AG09309 (cell line): ENCODE measurements around the gene TMEM163.

Source experiments
- DNase-seq: peaks from one replicate; pipeline ENCODE4 v3.0.0-alpha.2; 2010; ENCODE audit warnings: low read depth
- H3K4me3 ChIP-seq: 2 replicates; pipeline ENCODE4 v1.5.1; 2011; ENCODE audit warnings: mild to moderate bottlenecking, low read depth, low read length, moderate library complexity; ENCODE audit not compliant: control insufficient read depth
- TF ChIP-seq, protein P1 (sequence below): IDR thresholded peaks from 2 replicates; pipeline ENCODE4 v1.5.1; 2011; ENCODE audit warnings: mild to moderate bottlenecking, low read depth, low read length, inconsistent platforms; ENCODE audit not compliant: insufficient read depth, control insufficient read depth; ENCODE audit errors: missing control alignments

Gene TMEM163

DNA sequence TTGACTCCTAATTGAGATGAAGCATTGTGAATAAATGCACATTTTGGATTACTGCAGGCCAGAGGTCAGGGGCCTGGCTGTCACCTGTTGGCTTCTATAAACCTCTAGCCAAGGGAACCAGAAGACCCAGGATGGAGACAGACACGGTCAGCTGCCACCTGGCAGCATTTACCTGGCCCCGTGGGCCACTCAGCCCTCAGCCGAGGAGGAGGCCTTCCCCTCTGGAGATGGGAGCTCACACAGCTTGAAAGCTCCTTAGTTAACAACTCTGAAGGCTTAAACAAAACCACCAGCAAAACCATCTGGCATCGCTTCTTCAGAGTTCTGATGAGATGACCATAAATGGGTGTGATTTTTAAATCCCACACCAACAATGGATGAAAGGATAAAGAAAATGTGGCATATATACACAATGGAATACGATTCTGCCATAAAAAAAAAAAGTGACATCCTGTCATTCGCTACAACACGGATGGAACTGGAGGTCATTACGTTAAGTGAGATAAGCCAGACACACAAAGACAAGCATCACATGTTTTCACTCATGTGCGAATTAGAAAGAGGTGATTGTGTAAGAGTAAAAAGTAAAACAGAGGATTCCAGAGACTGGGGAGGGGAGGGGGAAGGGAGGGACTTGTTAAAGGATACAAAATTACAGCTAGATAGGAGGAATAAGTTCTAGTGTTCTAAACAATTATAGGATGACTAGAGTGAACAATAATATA lies 218.4 kb downstream of the TMEM163 start:
- TF ChIP-seq, protein P1, sequence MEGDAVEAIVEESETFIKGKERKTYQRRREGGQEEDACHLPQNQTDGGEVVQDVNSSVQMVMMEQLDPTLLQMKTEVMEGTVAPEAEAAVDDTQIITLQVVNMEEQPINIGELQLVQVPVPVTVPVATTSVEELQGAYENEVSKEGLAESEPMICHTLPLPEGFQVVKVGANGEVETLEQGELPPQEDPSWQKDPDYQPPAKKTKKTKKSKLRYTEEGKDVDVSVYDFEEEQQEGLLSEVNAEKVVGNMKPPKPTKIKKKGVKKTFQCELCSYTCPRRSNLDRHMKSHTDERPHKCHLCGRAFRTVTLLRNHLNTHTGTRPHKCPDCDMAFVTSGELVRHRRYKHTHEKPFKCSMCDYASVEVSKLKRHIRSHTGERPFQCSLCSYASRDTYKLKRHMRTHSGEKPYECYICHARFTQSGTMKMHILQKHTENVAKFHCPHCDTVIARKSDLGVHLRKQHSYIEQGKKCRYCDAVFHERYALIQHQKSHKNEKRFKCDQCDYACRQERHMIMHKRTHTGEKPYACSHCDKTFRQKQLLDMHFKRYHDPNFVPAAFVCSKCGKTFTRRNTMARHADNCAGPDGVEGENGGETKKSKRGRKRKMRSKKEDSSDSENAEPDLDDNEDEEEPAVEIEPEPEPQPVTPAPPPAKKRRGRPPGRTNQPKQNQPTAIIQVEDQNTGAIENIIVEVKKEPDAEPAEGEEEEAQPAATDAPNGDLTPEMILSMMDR = no peak
- DNase-seq = no peak
- no peak overlapping the region for H3K4me3 ChIP-seq

DNA sequence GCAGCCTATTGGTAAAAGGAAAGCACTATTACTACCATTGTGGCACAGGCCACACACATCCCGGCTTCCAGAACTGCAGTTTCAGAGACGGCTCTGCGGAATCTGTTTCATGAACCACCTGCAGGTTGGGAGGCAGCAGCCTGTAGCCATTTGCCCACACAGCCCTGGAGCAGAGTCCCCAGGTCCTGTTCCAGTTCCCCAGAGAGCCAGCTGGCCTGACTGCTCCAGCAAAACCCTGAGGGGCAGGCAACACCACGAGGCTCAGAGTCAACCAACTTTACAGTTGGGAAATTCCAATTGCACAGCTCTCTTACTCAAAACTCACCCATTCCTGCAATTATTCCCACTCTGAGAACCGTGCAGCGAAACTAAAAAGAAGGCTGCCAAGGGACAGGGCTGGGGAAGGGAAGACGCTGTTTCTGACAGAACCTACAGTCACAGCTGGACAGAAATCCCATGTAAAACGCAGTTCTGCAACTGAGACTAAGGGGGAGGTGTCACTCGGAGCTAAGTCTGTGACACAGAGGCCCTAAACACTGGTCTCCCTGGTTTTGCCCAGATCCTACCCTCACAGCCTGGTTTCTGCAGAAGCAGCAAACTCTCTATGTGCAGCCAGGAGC lies 219.4 kb downstream of the TMEM163 start:
- no peak for DNase-seq
- H3K4me3 ChIP-seq = no peak overlapping the region
- TF ChIP-seq, protein P1 = no peak

DNA sequence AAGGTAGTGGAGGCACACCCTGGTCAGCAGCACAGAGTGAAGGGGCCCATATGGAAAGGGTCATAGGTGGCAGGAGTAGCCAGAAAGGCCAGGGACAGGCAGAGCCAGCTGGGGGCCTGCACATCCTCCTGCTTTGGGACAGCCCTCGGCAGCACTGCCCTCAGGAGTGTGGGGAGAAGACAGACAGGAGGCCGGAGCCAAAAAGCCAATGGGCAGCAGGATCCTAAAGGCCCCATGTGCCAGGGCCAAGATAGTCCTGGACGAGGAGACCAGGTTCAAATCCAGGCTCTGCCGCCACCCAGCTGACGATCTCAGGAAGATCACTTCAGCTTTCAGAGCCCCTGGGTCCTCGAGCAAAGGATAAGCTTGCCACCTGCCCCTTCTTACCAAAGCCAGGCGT lies 220.1 kb downstream of the TMEM163 start:
- no peak overlapping the region for H3K4me3 ChIP-seq
- TF ChIP-seq, protein P1 = no peak
- no peak for DNase-seq

DNA sequence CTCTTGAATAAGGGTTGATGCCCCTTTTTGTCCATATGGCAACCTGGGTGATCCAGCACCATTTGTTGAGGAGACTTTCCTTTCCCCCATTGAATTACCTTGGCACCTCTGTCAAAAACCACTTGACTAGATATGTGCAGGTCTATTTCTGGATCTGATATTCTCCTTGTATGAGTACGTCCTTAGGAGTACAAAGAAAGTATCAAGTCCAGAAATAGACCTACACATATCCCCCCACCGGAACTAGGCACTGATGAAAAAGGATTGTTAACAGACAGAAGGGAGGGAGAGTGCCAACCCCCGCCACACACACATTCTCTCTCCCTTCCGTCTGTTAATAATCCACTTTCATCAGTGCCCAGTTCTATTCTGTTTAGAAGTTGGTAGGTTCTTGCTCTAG lies 225.0 kb downstream of the TMEM163 start:
- TF ChIP-seq, protein P1 = no peak
- DNase-seq = no peak
- no peak overlapping the region for H3K4me3 ChIP-seq

DNA sequence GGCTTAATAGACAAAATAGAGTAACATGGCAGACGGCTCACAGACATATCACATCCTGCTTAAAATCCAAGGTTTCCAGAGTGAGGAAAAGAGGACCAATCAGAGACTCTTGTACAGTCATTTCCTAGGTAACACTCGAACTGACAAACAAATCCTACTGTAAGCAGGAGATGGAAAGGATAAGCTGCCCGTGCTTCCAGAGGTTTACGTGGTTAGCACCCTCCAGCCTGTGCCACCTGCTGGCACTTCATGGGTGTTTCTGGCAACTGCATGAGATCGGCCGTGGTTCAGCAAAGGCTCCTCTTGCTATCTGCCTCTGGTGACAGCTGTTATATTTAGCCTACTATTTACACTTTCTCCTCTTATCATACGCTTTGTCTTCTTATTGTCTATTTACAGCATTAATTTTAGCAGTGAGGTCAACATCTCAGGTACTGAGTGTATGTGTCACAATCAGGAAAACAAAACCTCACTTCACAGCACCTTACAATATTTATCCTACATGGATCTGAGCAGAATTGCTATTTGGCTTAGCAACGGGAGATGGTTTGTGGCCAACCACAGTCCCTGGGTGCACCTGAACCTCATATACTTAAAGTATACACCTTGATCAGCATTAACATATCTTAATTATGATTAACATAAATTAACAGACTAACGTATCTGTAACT lies 226.9 kb downstream of the TMEM163 start:
- H3K4me3 ChIP-seq = no peak overlapping the region
- DNase-seq = no peak
- TF ChIP-seq, protein P1 = no peak

DNA sequence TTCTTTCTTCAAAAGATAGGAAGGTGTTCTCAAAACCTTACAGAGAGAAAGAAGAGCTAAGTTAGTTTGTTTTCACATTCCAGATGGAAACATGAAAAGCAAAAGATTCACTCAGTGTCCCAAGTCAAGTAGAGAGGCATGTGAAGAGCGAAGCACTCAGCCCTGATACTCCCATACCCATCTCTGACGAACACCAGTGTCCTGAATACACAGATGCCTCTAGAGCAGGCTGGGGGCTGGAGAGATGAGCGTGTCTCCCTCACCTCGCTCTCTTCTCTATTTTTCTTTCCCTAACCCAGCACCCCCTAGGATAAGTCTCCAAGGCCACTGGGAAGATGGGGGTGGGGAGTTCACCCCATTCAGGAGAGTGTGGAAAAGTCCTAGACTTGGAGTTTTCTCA lies 227.8 kb downstream of the TMEM163 start:
- TF ChIP-seq, protein P1 = no peak
- DNase-seq = no peak
- H3K4me3 ChIP-seq = no peak overlapping the region
